Astrocyte (in vitro differentiated cells and primary cell): ENCODE results near the gene CACNA1D. TPM values are rescaled to one million over a fixed set of nuclear protein-coding genes. Genes with fewer than 3 reads are reported as not detected.

Experiments
- DNase-seq: peaks from one replicate; pipeline ENCODE4 v3.0.0-alpha.2; 2010; ENCODE audit warnings: low read depth
- FAIRE-seq: peaks from 2 replicates; lab custom pipeline; 2011; peaks lifted over from hg19 to GRCh38; lab: Jason Lieb, UNC
- H2AFZ ChIP-seq: 2 replicates; pipeline ENCODE4 v1.6.0; 2012; ENCODE audit warnings: low read depth, low read length, inconsistent platforms
- H3K27ac ChIP-seq: 2 replicates; pipeline ENCODE4 v1.5.1; 2011; ENCODE audit warnings: low read depth, low read length, inconsistent platforms
- H3K27me3 ChIP-seq: 2 replicates; pipeline ENCODE4 v1.6.0; 2011; ENCODE audit warnings: low read length, inconsistent platforms; ENCODE audit not compliant: insufficient read depth
- H3K36me3 ChIP-seq: 2 replicates; pipeline ENCODE4 v1.5.1; 2011; ENCODE audit warnings: low read length, inconsistent platforms; ENCODE audit not compliant: insufficient read depth
- H3K4me1 ChIP-seq: 2 replicates; pipeline ENCODE4 v1.5.1; 2011; ENCODE audit warnings: low read length, inconsistent platforms; ENCODE audit not compliant: insufficient read depth
- H3K4me2 ChIP-seq: 2 replicates; pipeline ENCODE4 v1.6.0; 2012; ENCODE audit warnings: low read length, inconsistent platforms
- H3K4me3 ChIP-seq: 2 replicates; pipeline ENCODE4 v1.5.1; 2011; ENCODE audit warnings: low read depth, mild to moderate bottlenecking, low read length, inconsistent platforms; ENCODE audit not compliant: insufficient read depth
- H3K79me2 ChIP-seq: 2 replicates; pipeline ENCODE4 v1.6.0; 2012; ENCODE audit warnings: mild to moderate bottlenecking, low read length, inconsistent platforms; ENCODE audit not compliant: insufficient read depth
- H3K9ac ChIP-seq: 2 replicates; pipeline ENCODE4 v1.6.0; 2012; ENCODE audit warnings: mild to moderate bottlenecking, low read length, inconsistent platforms
- H3K9me3 ChIP-seq: 2 replicates; pipeline ENCODE4 v1.5.1; 2012; ENCODE audit warnings: low read depth, mild to moderate bottlenecking, low read length, inconsistent platforms; ENCODE audit not compliant: insufficient read depth
- H4K20me1 ChIP-seq: 2 replicates; pipeline ENCODE4 v1.6.0; 2012; ENCODE audit warnings: low read length, inconsistent platforms; ENCODE audit not compliant: insufficient read depth
- H3K27ac Mint-ChIP-seq: one replicate; pipeline ENCODE4 v1.8.0; 2021; ENCODE audit warnings: mild to moderate bottlenecking, mixed read lengths; ENCODE audit not compliant: unreplicated experiment
- H3K27me3 Mint-ChIP-seq: one replicate; pipeline ENCODE4 v1.8.0; 2021; ENCODE audit warnings: low read depth, mixed read lengths; ENCODE audit not compliant: unreplicated experiment
- H3K36me3 Mint-ChIP-seq: one replicate; pipeline ENCODE4 v1.8.0; 2021; ENCODE audit warnings: low read depth, mixed read lengths; ENCODE audit not compliant: unreplicated experiment
- H3K4me1 Mint-ChIP-seq: one replicate; pipeline ENCODE4 v1.8.0; 2021; ENCODE audit warnings: low read depth, mixed read lengths; ENCODE audit not compliant: unreplicated experiment
- H3K4me3 Mint-ChIP-seq: one replicate; pipeline ENCODE4 v1.8.0; 2021; ENCODE audit warnings: mild to moderate bottlenecking, moderate library complexity, mixed read lengths; ENCODE audit not compliant: unreplicated experiment
- H3K9me3 Mint-ChIP-seq: one replicate; pipeline ENCODE4 v1.8.0; 2021; ENCODE audit warnings: mild to moderate bottlenecking, mixed read lengths; ENCODE audit not compliant: unreplicated experiment
- CTCF ChIP-seq: IDR thresholded peaks from 2 replicates; pipeline ENCODE4 v1.5.1; 2011; ENCODE audit warnings: low read depth, mild to moderate bottlenecking, inconsistent platforms, low read length, moderate library complexity; ENCODE audit not compliant: insufficient read depth
- EZH2 ChIP-seq: IDR thresholded peaks from 2 replicates; pipeline ENCODE4 v1.6.1; 2012; ENCODE audit warnings: mild to moderate bottlenecking, low read length, inconsistent platforms; ENCODE audit not compliant: insufficient read depth
- total RNA-seq: library from RNA; stranded (reverse); gene quantifications from 2 replicates; pipeline ENCODE4 v1.2.1, GENCODE V29; 2021

Gene CACNA1D
- total RNA-seq, 1 donor from 2014 or later: 0.41 TPM

DNA sequence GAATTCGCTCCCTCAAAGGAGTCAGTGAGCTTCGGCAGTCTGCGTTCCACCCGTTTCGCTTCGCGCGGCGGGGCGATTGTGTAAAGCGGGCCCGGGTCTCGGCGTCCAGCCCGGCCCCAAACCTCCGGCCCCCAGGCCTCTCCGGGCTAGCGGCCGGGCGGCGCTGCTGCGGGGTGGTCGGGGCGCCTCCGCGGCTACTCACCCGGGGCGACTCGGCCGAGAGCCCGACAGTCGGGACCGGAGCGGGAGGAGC, 351.4 kb downstream of the CACNA1D start:
- Histone ChIP-seq H3K36me3 (no peaks in the 10 kb centered on the region), H3K9ac (peak overlapping the region; percentile 57), H3K4me2 (peak overlapping the region; percentile 93), H4K20me1 (no peaks in the 10 kb centered on the region), H3K79me2 (no peaks in the 10 kb centered on the region), H3K27me3 (peaks cover 24% of the 10 kb centered on the region), H3K4me1 (peaks cover 8% of the 10 kb centered on the region), H2AFZ (peak overlapping the region; percentile 82), H3K27ac (no peak overlapping the region), H3K9me3 (no peaks in the 10 kb centered on the region), H3K4me3 (peak overlapping the region; percentile 61)
- Mint-ChIP-seq H3K4me3 (peak overlapping the region; percentile 79), H3K27me3 (peaks cover 31% of the 10 kb centered on the region), H3K36me3 (no peaks in the 10 kb centered on the region), H3K4me1 (peaks cover 2% of the 10 kb centered on the region), H3K9me3 (peaks cover 2% of the 10 kb centered on the region), H3K27ac (no peak overlapping the region)
- TF ChIP-seq EZH2: no peak
- no peak for TF ChIP-seq CTCF
- FAIRE-seq: no peak
- DNase-seq: no peak

DNA sequence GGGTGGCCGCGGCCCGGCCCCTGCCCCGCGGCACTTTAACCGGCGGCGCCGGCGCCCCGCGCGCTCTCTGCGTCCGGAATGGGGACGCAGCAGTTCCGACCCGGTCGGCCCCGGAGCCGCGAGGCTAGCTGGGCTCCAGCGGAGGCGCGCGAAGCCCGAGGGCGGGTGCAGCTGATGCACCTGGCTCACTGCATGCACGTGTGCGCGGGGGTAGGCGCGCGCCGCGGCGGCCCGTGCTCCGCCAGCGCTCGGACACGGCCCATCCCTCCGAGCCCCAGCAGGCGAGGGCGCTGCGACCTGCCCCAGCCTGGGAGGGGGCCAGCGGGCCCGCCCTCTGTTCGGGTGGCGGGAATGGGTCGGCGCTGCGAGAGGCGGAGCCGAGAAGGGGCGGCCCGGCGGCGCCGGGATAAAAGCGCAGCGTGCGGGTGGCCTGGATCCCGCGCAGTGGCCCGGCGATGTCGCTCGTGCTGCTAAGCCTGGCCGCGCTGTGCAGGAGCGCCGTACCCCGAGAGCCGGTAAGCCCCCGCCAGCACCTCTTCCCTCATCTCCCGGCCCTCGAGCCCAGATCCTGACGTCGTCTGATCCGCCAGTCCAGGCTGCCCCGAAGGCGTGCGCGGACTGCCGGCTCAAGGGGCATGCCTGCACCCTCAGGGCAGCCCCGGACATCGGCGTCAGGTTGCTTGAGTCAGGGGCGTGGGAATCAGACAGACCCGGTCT, 351.9 kb downstream of the CACNA1D start, which contains the start of the genes CHDH and IL17RB:
Gene CHDH (minus strand): TSS at position 286 of the 717 bp plus-strand sequence. CDS start 22,411 bp downstream, outside the sequence.
Gene IL17RB (plus strand): TSS at position 435 of the 717 bp plus-strand sequence. CDS start 21 bp downstream, at position 456.
- Histone ChIP-seq H3K27me3 (peaks cover 24% of the 10 kb centered on the region), H2AFZ (peak within 1 kb of the TSS; percentile 82), H3K4me1 (peaks cover 8% of the 10 kb centered on the region), H4K20me1 (no peaks in the 10 kb centered on the region), H3K9ac (peak within 1 kb of the TSS; percentile 57), H3K4me3 (peak within 1 kb of the TSS; percentile 61), H3K27ac (no peak within 1 kb of the TSS), H3K9me3 (no peaks in the 10 kb centered on the region), H3K79me2 (no peaks in the 10 kb centered on the region), H3K4me2 (peak within 1 kb of the TSS; percentile 93), H3K36me3 (no peaks in the 10 kb centered on the region)
- no peak within 1 kb of the TSS for H3K27ac Mint-ChIP-seq
- H3K4me3 Mint-ChIP-seq: peak within 1 kb of the TSS; percentile 79
- peaks cover 35% of the 10 kb centered on the region for H3K27me3 Mint-ChIP-seq
- FAIRE-seq (no peak), DNase-seq (no peak)
- peaks cover 2% of the 10 kb centered on the region for H3K9me3 Mint-ChIP-seq
- TF ChIP-seq EZH2 (peak; percentile 92), CTCF (no peak)
- no peaks in the 10 kb centered on the region for H3K36me3 Mint-ChIP-seq
- peaks cover 2% of the 10 kb centered on the region for H3K4me1 Mint-ChIP-seq

DNA sequence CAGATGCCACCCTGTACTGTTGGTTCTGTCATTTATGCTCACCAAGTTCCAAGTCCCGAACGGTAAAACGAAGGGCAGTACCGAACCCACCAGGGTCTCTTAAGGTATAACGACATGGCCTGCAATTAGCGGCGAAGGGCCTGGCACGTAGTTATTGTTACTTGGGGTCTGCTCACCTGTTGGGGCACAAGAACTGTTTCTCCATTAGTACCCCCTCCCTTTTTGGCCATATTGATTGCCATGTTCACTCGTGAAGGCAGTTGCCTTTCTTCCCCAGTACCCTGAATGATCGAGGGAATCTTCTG, 352.4 kb downstream of the CACNA1D start:
- Histone ChIP-seq H4K20me1 (no peaks in the 10 kb centered on the region), H3K4me3 (no peak overlapping the region), H3K79me2 (no peaks in the 10 kb centered on the region), H3K27me3 (peaks cover 24% of the 10 kb centered on the region), H2AFZ (peak overlapping the region; percentile 82), H3K4me2 (peak overlapping the region; percentile 93), H3K27ac (no peak overlapping the region), H3K36me3 (no peaks in the 10 kb centered on the region), H3K9ac (no peak overlapping the region), H3K4me1 (peaks cover 8% of the 10 kb centered on the region), H3K9me3 (no peaks in the 10 kb centered on the region)
- Mint-ChIP-seq H3K4me3 (peak overlapping the region; percentile 79), H3K27me3 (peaks cover 38% of the 10 kb centered on the region), H3K36me3 (no peaks in the 10 kb centered on the region), H3K27ac (no peak overlapping the region), H3K9me3 (peaks cover 2% of the 10 kb centered on the region), H3K4me1 (peaks cover 2% of the 10 kb centered on the region)
- no peak for DNase-seq
- TF ChIP-seq EZH2 (peak; percentile 10), CTCF (no peak)
- no peak for FAIRE-seq
